ENCODE data around the gene PTPN14.
A peak's percentile ranks its signal among the peaks of the same experiment; 100 is the strongest.

Gene PTPN14

GRCh38 chr1:214583824-214584554, 32.6 kb upstream of the PTPN14 start:
- ATAC-seq = peak; percentile 62
- TF ChIP-seq TOX (CRISPR knock-in tag; IDR thresholded peaks at IDR 0.05; ENCODE audit: borderline replicate concordance) = no peak
- no peak for TF ChIP-seq PATZ1 (CRISPR knock-in tag; IDR thresholded peaks at IDR 0.05; ENCODE audit: borderline replicate concordance)
- no peak for TF ChIP-seq BACH2 (CRISPR knock-in tag; IDR thresholded peaks at IDR 0.05; ENCODE audit: borderline replicate concordance)
- TF ChIP-seq GLIS3 (CRISPR knock-in tag; IDR thresholded peaks at IDR 0.05) = no peak
- TF ChIP-seq ZFP3 (CRISPR knock-in tag; IDR thresholded peaks at IDR 0.05) = no peak
- no peak for TF ChIP-seq CSRNP3 (CRISPR knock-in tag; IDR thresholded peaks at IDR 0.05)
- TF ChIP-seq CREB5 (CRISPR knock-in tag; IDR thresholded peaks at IDR 0.05; ENCODE audit: low read depth) = no peak

GRCh38 chr1:214583113-214583512, 31.7 kb upstream of the PTPN14 start:
- no peak for ATAC-seq
- no peak for TF ChIP-seq PPARA (CRISPR knock-in tag; IDR thresholded peaks at IDR 0.05; ENCODE audit: borderline replicate concordance)
- no peak for TF ChIP-seq POU6F1 (CRISPR knock-in tag; IDR thresholded peaks at IDR 0.05; ENCODE audit: borderline replicate concordance, low read depth)
- no peak for TF ChIP-seq OSR1 (CRISPR knock-in tag; IDR thresholded peaks at IDR 0.05)
- TF ChIP-seq ZFP3 (CRISPR knock-in tag; IDR thresholded peaks at IDR 0.05) = no peak
- TF ChIP-seq ZFP30 (CRISPR knock-in tag; IDR thresholded peaks at IDR 0.05) = no peak
- TF ChIP-seq CSDC2 (CRISPR knock-in tag; IDR thresholded peaks at IDR 0.05) = no peak

GRCh38 chr1:214582289-214582891, 31.0 kb upstream of the PTPN14 start:
- ATAC-seq = peak; percentile 24
- TF ChIP-seq ARNTL (CRISPR knock-in tag; IDR thresholded peaks at IDR 0.05; ENCODE audit: borderline replicate concordance, low read depth) (no peak), PATZ1 (CRISPR knock-in tag; IDR thresholded peaks at IDR 0.05; ENCODE audit: borderline replicate concordance) (no peak), ZNF70 (CRISPR knock-in tag; IDR thresholded peaks at IDR 0.05) (no peak), PPARA (CRISPR knock-in tag; IDR thresholded peaks at IDR 0.05; ENCODE audit: borderline replicate concordance) (no peak), CSRNP3 (CRISPR knock-in tag; IDR thresholded peaks at IDR 0.05) (no peak), ISL1 (CRISPR knock-in tag; IDR thresholded peaks at IDR 0.05) (no peak), BACH2 (CRISPR knock-in tag; IDR thresholded peaks at IDR 0.05; ENCODE audit: borderline replicate concordance) (no peak), SNAI2 (CRISPR knock-in tag; IDR thresholded peaks at IDR 0.05) (no peak), CREB5 (CRISPR knock-in tag; IDR thresholded peaks at IDR 0.05; ENCODE audit: low read depth) (no peak), RARB (CRISPR knock-in tag; IDR thresholded peaks at IDR 0.05) (no peak), ZNF8 (CRISPR knock-in tag; IDR thresholded peaks at IDR 0.05) (no peak), GLIS3 (CRISPR knock-in tag; IDR thresholded peaks at IDR 0.05) (no peak), ZFP3 (CRISPR knock-in tag; IDR thresholded peaks at IDR 0.05) (no peak), ZNF565 (CRISPR knock-in tag; conservative IDR thresholded peaks at IDR 0.05; ENCODE audit: low read depth) (no peak), ZC3H10 (CRISPR knock-in tag; IDR thresholded peaks at IDR 0.05) (no peak)

Data from SK-N-SH treated with all-trans-retinoic acid at 6 μM for 48 hours (cell line).